Measurements from ENCODE around the gene PDE10A.
"Not testable (repeated sequence)": the region's sequence is repeated elsewhere in the genome, so short reads cannot be mapped to it uniquely, and the experiment has no call there.

The PDE10A gene

GRCh38 chr6:165557674-165558073 is 105.4 kb downstream of the PDE10A start:
- Histone ChIP-seq H3F3A (ENCODE audit: insufficient read depth) (no peaks in the 10 kb centered on the region), H3K9me3 (ENCODE audit: insufficient read depth, low read length) (no peaks in the 10 kb centered on the region), H3K27ac (ENCODE audit: low read depth, low read length) (no peak overlapping the region), H3K4me2 (ENCODE audit: low read depth, low read length, poor library complexity, severe bottlenecking) (no peak overlapping the region), H3K9me2 (replicated peaks; ENCODE audit: insufficient read depth, low read length) (no peaks in the 10 kb centered on the region), H3K36me3 (ENCODE audit: low read length) (no peaks in the 10 kb centered on the region), H3K4me3 (ENCODE audit: insufficient read depth, low read length, poor library complexity, severe bottlenecking) (no peak overlapping the region), H2AFZ (ENCODE audit: low read depth, low read length, severe bottlenecking) (no peak overlapping the region), H3K27me3 (ENCODE audit: low read length) (no peaks in the 10 kb centered on the region), H3K9ac (ENCODE audit: low read length) (no peak overlapping the region), H3K79me2 (ENCODE audit: insufficient read depth, low read length) (no peaks in the 10 kb centered on the region), H4K20me1 (ENCODE audit: low read depth, low read length) (no peaks in the 10 kb centered on the region)
- TF ChIP-seq CTCF (IDR thresholded peaks at IDR 0.05; ENCODE audit: insufficient read depth, low read length, poor library complexity, severe bottlenecking) (no peak), EZH2phosphoT487 (conservative IDR thresholded peaks at IDR 0.05; ENCODE audit: low read length) (no peak)

GRCh38 chr6:165556116-165556843 is 106.8 kb downstream of the PDE10A start:
- H4K20me1 ChIP-seq (ENCODE audit: low read depth, low read length), result no peaks in the 10 kb centered on the region
- no peak overlapping the region for H3K4me2 ChIP-seq (ENCODE audit: low read depth, low read length, poor library complexity, severe bottlenecking)
- no peak overlapping the region for H3K9ac ChIP-seq (ENCODE audit: low read length)
- TF ChIP-seq CTCF (IDR thresholded peaks at IDR 0.05; ENCODE audit: insufficient read depth, low read length, poor library complexity, severe bottlenecking) (no peak), EZH2phosphoT487 (conservative IDR thresholded peaks at IDR 0.05; ENCODE audit: low read length) (no peak)
- H3K27ac ChIP-seq (ENCODE audit: low read depth, low read length), result no peak overlapping the region
- H3F3A ChIP-seq (ENCODE audit: insufficient read depth), result no peaks in the 10 kb centered on the region
- no peaks in the 10 kb centered on the region for H3K9me3 ChIP-seq (ENCODE audit: insufficient read depth, low read length)
- H3K27me3 ChIP-seq (ENCODE audit: low read length), result no peaks in the 10 kb centered on the region
- no peak overlapping the region for H3K4me3 ChIP-seq (ENCODE audit: insufficient read depth, low read length, poor library complexity, severe bottlenecking)
- H3K79me2 ChIP-seq (ENCODE audit: insufficient read depth, low read length), result no peaks in the 10 kb centered on the region
- H3K9me2 ChIP-seq (replicated peaks; ENCODE audit: insufficient read depth, low read length), result no peaks in the 10 kb centered on the region
- no peak overlapping the region for H2AFZ ChIP-seq (ENCODE audit: low read depth, low read length, severe bottlenecking)
- no peaks in the 10 kb centered on the region for H3K36me3 ChIP-seq (ENCODE audit: low read length)

- H3F3A ChIP-seq (ENCODE audit: insufficient read depth); H3K27me3 ChIP-seq (ENCODE audit: low read length); H2AFZ ChIP-seq (ENCODE audit: low read depth, low read length, severe bottlenecking); H3K9me2 ChIP-seq (replicated peaks; ENCODE audit: insufficient read depth, low read length); H3K9me3 ChIP-seq (ENCODE audit: insufficient read depth, low read length); H3K36me3 ChIP-seq (ENCODE audit: low read length); H3K9ac ChIP-seq (ENCODE audit: low read length); H3K4me2 ChIP-seq (ENCODE audit: low read depth, low read length, poor library complexity, severe bottlenecking); H4K20me1 ChIP-seq (ENCODE audit: low read depth, low read length); H3K4me3 ChIP-seq (ENCODE audit: insufficient read depth, low read length, poor library complexity, severe bottlenecking); H3K79me2 ChIP-seq (ENCODE audit: insufficient read depth, low read length); H3K27ac ChIP-seq (ENCODE audit: low read depth, low read length): not testable (repeated sequence)
Measured at GRCh38 chr6:165554644-165555043, 108.4 kb downstream of the PDE10A start.

- H3K27me3 ChIP-seq (ENCODE audit: low read length), result no peaks in the 10 kb centered on the region
- no peak overlapping the region for H3K9ac ChIP-seq (ENCODE audit: low read length)
- no peaks in the 10 kb centered on the region for H3K9me2 ChIP-seq (replicated peaks; ENCODE audit: insufficient read depth, low read length)
- H3K27ac ChIP-seq (ENCODE audit: low read depth, low read length), result no peak overlapping the region
- no peaks in the 10 kb centered on the region for H3K9me3 ChIP-seq (ENCODE audit: insufficient read depth, low read length)
- no peaks in the 10 kb centered on the region for H4K20me1 ChIP-seq (ENCODE audit: low read depth, low read length)
- no peaks in the 10 kb centered on the region for H3K36me3 ChIP-seq (ENCODE audit: low read length)
- H3K79me2 ChIP-seq (ENCODE audit: insufficient read depth, low read length), result no peaks in the 10 kb centered on the region
- no peak overlapping the region for H3K4me3 ChIP-seq (ENCODE audit: insufficient read depth, low read length, poor library complexity, severe bottlenecking)
- H3K4me2 ChIP-seq (ENCODE audit: low read depth, low read length, poor library complexity, severe bottlenecking), result no peak overlapping the region
- no peak for TF ChIP-seq EZH2phosphoT487 (conservative IDR thresholded peaks at IDR 0.05; ENCODE audit: low read length)
- TF ChIP-seq CTCF (IDR thresholded peaks at IDR 0.05; ENCODE audit: insufficient read depth, low read length, poor library complexity, severe bottlenecking), result no peak
- H2AFZ ChIP-seq (ENCODE audit: low read depth, low read length, severe bottlenecking), result no peak overlapping the region
- no peaks in the 10 kb centered on the region for H3F3A ChIP-seq (ENCODE audit: insufficient read depth)
Measured at GRCh38 chr6:165552248-165552736, 110.7 kb downstream of the PDE10A start.
